ENCODE results near the gene HLA-A.

DNA sequence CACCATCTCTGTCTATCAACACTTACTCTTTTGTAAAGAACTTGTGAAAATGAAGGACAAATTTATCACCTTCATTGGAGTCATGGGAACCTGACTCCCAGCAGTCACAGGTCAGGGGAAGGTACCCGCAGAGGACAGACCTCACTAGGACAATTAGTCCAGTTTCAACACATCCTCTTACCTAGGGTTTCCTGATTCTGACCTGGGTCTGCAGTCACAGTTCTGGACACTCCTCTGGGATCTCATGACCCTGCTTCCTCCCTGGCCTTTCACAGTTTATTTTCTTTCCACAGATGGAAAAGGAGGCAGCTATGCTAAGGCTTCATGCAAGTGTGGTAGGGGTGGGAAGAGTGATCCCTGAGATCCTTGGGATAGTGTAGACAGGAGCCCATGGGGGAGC lies 15.7 kb downstream of the HLA-A start:
- no peak for TF ChIP-seq JUND (IDR thresholded peaks at IDR 0.05)
- TF ChIP-seq, protein P1, sequence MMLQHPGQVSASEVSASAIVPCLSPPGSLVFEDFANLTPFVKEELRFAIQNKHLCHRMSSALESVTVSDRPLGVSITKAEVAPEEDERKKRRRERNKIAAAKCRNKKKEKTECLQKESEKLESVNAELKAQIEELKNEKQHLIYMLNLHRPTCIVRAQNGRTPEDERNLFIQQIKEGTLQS (IDR thresholded peaks at IDR 0.05), result no peak
- TF ChIP-seq, protein P2, sequence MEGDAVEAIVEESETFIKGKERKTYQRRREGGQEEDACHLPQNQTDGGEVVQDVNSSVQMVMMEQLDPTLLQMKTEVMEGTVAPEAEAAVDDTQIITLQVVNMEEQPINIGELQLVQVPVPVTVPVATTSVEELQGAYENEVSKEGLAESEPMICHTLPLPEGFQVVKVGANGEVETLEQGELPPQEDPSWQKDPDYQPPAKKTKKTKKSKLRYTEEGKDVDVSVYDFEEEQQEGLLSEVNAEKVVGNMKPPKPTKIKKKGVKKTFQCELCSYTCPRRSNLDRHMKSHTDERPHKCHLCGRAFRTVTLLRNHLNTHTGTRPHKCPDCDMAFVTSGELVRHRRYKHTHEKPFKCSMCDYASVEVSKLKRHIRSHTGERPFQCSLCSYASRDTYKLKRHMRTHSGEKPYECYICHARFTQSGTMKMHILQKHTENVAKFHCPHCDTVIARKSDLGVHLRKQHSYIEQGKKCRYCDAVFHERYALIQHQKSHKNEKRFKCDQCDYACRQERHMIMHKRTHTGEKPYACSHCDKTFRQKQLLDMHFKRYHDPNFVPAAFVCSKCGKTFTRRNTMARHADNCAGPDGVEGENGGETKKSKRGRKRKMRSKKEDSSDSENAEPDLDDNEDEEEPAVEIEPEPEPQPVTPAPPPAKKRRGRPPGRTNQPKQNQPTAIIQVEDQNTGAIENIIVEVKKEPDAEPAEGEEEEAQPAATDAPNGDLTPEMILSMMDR (IDR thresholded peaks at IDR 0.05 in 2 of 3, conservative IDR thresholded peaks at IDR 0.05 in 1 of 3; ENCODE audit: borderline replicate concordance in 1 of 3, insufficient read depth in 1 of 3, low read depth in 2 of 3, low read length in 2 of 3), result no peak
- TF ChIP-seq, protein P3, sequence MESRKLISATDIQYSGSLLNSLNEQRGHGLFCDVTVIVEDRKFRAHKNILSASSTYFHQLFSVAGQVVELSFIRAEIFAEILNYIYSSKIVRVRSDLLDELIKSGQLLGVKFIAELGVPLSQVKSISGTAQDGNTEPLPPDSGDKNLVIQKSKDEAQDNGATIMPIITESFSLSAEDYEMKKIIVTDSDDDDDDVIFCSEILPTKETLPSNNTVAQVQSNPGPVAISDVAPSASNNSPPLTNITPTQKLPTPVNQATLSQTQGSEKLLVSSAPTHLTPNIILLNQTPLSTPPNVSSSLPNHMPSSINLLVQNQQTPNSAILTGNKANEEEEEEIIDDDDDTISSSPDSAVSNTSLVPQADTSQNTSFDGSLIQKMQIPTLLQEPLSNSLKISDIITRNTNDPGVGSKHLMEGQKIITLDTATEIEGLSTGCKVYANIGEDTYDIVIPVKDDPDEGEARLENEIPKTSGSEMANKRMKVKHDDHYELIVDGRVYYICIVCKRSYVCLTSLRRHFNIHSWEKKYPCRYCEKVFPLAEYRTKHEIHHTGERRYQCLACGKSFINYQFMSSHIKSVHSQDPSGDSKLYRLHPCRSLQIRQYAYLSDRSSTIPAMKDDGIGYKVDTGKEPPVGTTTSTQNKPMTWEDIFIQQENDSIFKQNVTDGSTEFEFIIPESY (IDR thresholded peaks at IDR 0.05; ENCODE audit: extremely low read depth, insufficient replicate concordance, low read length), result no peak
- no peak for TF ChIP-seq POLR2A (IDR thresholded peaks at IDR 0.05; ENCODE audit: borderline replicate concordance, extremely low read depth, insufficient read depth, insufficient read length)
- no peak for TF ChIP-seq EZH2 (IDR thresholded peaks at IDR 0.05)
- TF ChIP-seq TCF7L2 (IDR thresholded peaks at IDR 0.05; ENCODE audit: borderline replicate concordance, extremely low read depth, insufficient read depth, insufficient read length), result no peak

All from HCT116 (cell line).